Measurements from ENCODE around the gene PRKAB1. TPM values are rescaled to one million over a fixed set of nuclear protein-coding genes. Genes with fewer than 3 reads are reported as not detected.
A peak's percentile ranks its signal among the peaks of the same experiment; 100 is the strongest.

The PRKAB1 gene
- total RNA-seq, 1 donor from 2014 or later = 28.9 TPM

- Histone ChIP-seq H3K4me3 (ENCODE audit: low read depth, low read length) (no peak overlapping the region), H3K36me3 (ENCODE audit: control insufficient read depth, insufficient read depth, low read length) (no peaks in the 10 kb centered on the region), H3K27me3 (ENCODE audit: control insufficient read depth, insufficient read depth, low read length) (no peaks in the 10 kb centered on the region)
- TF ChIP-seq CTCF (IDR thresholded peaks at IDR 0.05; ENCODE audit: insufficient read depth, low read length, poor library complexity, severe bottlenecking) = no peak
- DNase-seq (ENCODE audit: low read depth) = no peak
Measured at GRCh38 chr12:119687406-119687805, 19.5 kb downstream of the PRKAB1 start.

- no peaks in the 10 kb centered on the region for H3K36me3 ChIP-seq (ENCODE audit: control insufficient read depth, insufficient read depth, low read length)
- no peak overlapping the region for H3K4me3 ChIP-seq (ENCODE audit: low read depth, low read length)
- H3K27me3 ChIP-seq (ENCODE audit: control insufficient read depth, insufficient read depth, low read length) = no peaks in the 10 kb centered on the region
- no peak for DNase-seq (ENCODE audit: low read depth)
- TF ChIP-seq CTCF (IDR thresholded peaks at IDR 0.05; ENCODE audit: insufficient read depth, low read length, poor library complexity, severe bottlenecking) = no peak
Measured at GRCh38 chr12:119687879-119688278, 19.9 kb downstream of the PRKAB1 start.

- Histone ChIP-seq H3K4me3 (ENCODE audit: low read depth, low read length) (no peak overlapping the region), H3K27me3 (ENCODE audit: control insufficient read depth, insufficient read depth, low read length) (no peaks in the 10 kb centered on the region), H3K36me3 (ENCODE audit: control insufficient read depth, insufficient read depth, low read length) (no peaks in the 10 kb centered on the region)
- no peak for TF ChIP-seq CTCF (IDR thresholded peaks at IDR 0.05; ENCODE audit: insufficient read depth, low read length, poor library complexity, severe bottlenecking)
- no peak for DNase-seq (ENCODE audit: low read depth)
Measured at GRCh38 chr12:119689935-119690500, 22.1 kb downstream of the PRKAB1 start.

- no peak for TF ChIP-seq CTCF (IDR thresholded peaks at IDR 0.05; ENCODE audit: insufficient read depth, low read length, poor library complexity, severe bottlenecking)
- no peak for DNase-seq (ENCODE audit: low read depth)
- H3K27me3 ChIP-seq (ENCODE audit: control insufficient read depth, insufficient read depth, low read length) = no peaks in the 10 kb centered on the region
- no peaks in the 10 kb centered on the region for H3K36me3 ChIP-seq (ENCODE audit: control insufficient read depth, insufficient read depth, low read length)
- H3K4me3 ChIP-seq (ENCODE audit: low read depth, low read length) = no peak overlapping the region
Measured at GRCh38 chr12:119691202-119691810, 23.4 kb downstream of the PRKAB1 start.

- no peak for DNase-seq (ENCODE audit: low read depth)
- Histone ChIP-seq H3K4me3 (ENCODE audit: low read depth, low read length) (no peak overlapping the region), H3K36me3 (ENCODE audit: control insufficient read depth, insufficient read depth, low read length) (no peaks in the 10 kb centered on the region), H3K27me3 (ENCODE audit: control insufficient read depth, insufficient read depth, low read length) (no peaks in the 10 kb centered on the region)
- no peak for TF ChIP-seq CTCF (IDR thresholded peaks at IDR 0.05; ENCODE audit: insufficient read depth, low read length, poor library complexity, severe bottlenecking)
Measured at GRCh38 chr12:119692410-119692809, 24.5 kb downstream of the PRKAB1 start.

- Histone ChIP-seq H3K36me3 (ENCODE audit: control insufficient read depth, insufficient read depth, low read length) (no peaks in the 10 kb centered on the region), H3K4me3 (ENCODE audit: low read depth, low read length) (no peak overlapping the region), H3K27me3 (ENCODE audit: control insufficient read depth, insufficient read depth, low read length) (no peaks in the 10 kb centered on the region)
- DNase-seq (ENCODE audit: low read depth) = peak; percentile 52
- TF ChIP-seq CTCF (IDR thresholded peaks at IDR 0.05; ENCODE audit: insufficient read depth, low read length, poor library complexity, severe bottlenecking) = no peak
Measured at GRCh38 chr12:119692997-119693396, 25.1 kb downstream of the PRKAB1 start.

All from kidney epithelial cell (primary cell).